ENCODE data around the gene ATP6V1D.

DNA sequence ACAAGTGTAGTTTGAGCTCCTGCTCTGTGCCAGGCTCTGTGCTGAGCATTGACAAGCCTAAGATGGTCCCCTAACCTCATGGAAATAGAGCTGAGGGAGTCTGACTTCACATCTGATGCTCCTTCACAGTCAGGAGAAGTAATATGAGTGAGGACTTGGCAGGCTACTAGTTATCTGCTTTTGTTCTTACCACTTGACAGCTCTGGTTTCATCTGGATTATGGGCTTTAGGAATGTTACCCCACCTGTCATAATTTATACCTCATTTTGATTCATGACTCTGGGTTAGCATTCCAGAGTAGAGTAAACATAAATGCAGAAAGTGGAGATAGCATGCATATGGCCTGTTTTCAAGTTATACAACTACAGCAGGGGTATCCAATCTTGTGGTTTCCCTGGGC, 40.5 kb downstream of the ATP6V1D start:
- TF ChIP-seq POLR2AphosphoS5 (IDR thresholded peaks at IDR 0.05; ENCODE audit: low read depth, low read length) (no peak), TAF1 (IDR thresholded peaks at IDR 0.05; ENCODE audit: borderline replicate concordance, insufficient read depth, low read length) (no peak), FOXP2 (optimal IDR thresholded peaks at IDR 0.05; ENCODE audit: borderline replicate concordance, extremely low read depth, extremely low read length, insufficient read depth) (no peak)
- TF ChIP-seq, protein P1, sequence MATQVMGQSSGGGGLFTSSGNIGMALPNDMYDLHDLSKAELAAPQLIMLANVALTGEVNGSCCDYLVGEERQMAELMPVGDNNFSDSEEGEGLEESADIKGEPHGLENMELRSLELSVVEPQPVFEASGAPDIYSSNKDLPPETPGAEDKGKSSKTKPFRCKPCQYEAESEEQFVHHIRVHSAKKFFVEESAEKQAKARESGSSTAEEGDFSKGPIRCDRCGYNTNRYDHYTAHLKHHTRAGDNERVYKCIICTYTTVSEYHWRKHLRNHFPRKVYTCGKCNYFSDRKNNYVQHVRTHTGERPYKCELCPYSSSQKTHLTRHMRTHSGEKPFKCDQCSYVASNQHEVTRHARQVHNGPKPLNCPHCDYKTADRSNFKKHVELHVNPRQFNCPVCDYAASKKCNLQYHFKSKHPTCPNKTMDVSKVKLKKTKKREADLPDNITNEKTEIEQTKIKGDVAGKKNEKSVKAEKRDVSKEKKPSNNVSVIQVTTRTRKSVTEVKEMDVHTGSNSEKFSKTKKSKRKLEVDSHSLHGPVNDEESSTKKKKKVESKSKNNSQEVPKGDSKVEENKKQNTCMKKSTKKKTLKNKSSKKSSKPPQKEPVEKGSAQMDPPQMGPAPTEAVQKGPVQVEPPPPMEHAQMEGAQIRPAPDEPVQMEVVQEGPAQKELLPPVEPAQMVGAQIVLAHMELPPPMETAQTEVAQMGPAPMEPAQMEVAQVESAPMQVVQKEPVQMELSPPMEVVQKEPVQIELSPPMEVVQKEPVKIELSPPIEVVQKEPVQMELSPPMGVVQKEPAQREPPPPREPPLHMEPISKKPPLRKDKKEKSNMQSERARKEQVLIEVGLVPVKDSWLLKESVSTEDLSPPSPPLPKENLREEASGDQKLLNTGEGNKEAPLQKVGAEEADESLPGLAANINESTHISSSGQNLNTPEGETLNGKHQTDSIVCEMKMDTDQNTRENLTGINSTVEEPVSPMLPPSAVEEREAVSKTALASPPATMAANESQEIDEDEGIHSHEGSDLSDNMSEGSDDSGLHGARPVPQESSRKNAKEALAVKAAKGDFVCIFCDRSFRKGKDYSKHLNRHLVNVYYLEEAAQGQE (IDR thresholded peaks at IDR 0.05; ENCODE audit: insufficient read depth in 1 of 2, low read depth in 2 of 2, low read length in 2 of 2): no peak

Measured in PFSK-1 (cell line).